GM12892 (cell line): Measurements from ENCODE around the gene PTPRK.

ENCODE experiments used
- POLR2A ChIP-seq: IDR thresholded peaks from 2 replicates; pipeline ENCODE4 v1.6.1; 2011; ENCODE audit warnings: low read depth, low read length, control low read depth
- POLR2AphosphoS5 ChIP-seq: IDR thresholded peaks from 2 replicates; pipeline ENCODE4 v1.6.1; 2011; ENCODE audit warnings: low read depth, low read length, control low read depth

- TF ChIP-seq POLR2A, result no peak
- no peak for TF ChIP-seq POLR2AphosphoS5
Observed at GRCh38 chr6:128161263-128161662, 359.1 kb downstream of the PTPRK start.
